Measurements from ENCODE around the gene CST5.

The CST5 gene

DNA sequence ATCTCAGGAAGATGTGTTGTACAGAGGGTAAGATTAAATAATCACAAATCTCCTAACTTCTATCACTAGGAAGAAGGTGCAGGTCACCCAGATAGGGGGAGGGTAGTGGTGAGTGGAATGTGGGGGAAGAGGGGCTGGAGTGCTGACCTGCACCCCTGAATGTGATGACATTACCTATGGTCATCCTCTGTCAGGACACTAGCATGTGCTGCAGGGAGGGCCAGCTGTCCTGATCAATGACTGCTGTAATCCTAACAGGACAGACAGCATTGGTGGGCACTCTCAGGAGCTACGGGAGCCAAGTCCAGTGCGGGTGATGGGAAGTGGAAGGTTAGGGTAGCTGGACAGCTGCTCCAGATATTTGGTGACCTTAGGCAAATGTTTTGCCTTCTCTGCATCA, 45.2 kb upstream of the CST5 start:
- H3K36me3 ChIP-seq (replicated peaks; ENCODE audit: insufficient read depth, low read length): no peaks in the 10 kb centered on the region
- H3K4me1 ChIP-seq (ENCODE audit: low read length): no peaks in the 10 kb centered on the region
- H4K20me1 ChIP-seq (ENCODE audit: insufficient read depth, low read length): no peaks in the 10 kb centered on the region
- TF ChIP-seq EZH2 (optimal IDR thresholded peaks at IDR 0.05; ENCODE audit: low read depth, low read length) (no peak), EZH2phosphoT487 (IDR thresholded peaks at IDR 0.05; ENCODE audit: low read length) (no peak)
- TF ChIP-seq, protein P1, sequence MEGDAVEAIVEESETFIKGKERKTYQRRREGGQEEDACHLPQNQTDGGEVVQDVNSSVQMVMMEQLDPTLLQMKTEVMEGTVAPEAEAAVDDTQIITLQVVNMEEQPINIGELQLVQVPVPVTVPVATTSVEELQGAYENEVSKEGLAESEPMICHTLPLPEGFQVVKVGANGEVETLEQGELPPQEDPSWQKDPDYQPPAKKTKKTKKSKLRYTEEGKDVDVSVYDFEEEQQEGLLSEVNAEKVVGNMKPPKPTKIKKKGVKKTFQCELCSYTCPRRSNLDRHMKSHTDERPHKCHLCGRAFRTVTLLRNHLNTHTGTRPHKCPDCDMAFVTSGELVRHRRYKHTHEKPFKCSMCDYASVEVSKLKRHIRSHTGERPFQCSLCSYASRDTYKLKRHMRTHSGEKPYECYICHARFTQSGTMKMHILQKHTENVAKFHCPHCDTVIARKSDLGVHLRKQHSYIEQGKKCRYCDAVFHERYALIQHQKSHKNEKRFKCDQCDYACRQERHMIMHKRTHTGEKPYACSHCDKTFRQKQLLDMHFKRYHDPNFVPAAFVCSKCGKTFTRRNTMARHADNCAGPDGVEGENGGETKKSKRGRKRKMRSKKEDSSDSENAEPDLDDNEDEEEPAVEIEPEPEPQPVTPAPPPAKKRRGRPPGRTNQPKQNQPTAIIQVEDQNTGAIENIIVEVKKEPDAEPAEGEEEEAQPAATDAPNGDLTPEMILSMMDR (IDR thresholded peaks at IDR 0.05; ENCODE audit: low read length): no peak
- no peaks in the 10 kb centered on the region for H3K9me2 ChIP-seq (replicated peaks; ENCODE audit: insufficient read depth, low read length)
- no peak overlapping the region for H2AFZ ChIP-seq (ENCODE audit: low read length)
- no peak overlapping the region for H3K4me2 ChIP-seq (ENCODE audit: low read depth, low read length)
- no peak overlapping the region for H3K27ac ChIP-seq (ENCODE audit: low read length)
- H3K79me2 ChIP-seq (ENCODE audit: low read length): no peaks in the 10 kb centered on the region
- no peaks in the 10 kb centered on the region for H3K27me3 ChIP-seq (replicated peaks; ENCODE audit: insufficient read depth, low read length)
- no peak overlapping the region for H3K9ac ChIP-seq (ENCODE audit: low read length)
- H3K9me3 ChIP-seq (replicated peaks; ENCODE audit: insufficient read depth, low read length): no peaks in the 10 kb centered on the region
- DNase-seq: no peak
- H3K4me3 ChIP-seq (ENCODE audit: low read length): no peak overlapping the region
- no peaks in the 10 kb centered on the region for H3F3A ChIP-seq (ENCODE audit: insufficient read depth, low read length)

DNA sequence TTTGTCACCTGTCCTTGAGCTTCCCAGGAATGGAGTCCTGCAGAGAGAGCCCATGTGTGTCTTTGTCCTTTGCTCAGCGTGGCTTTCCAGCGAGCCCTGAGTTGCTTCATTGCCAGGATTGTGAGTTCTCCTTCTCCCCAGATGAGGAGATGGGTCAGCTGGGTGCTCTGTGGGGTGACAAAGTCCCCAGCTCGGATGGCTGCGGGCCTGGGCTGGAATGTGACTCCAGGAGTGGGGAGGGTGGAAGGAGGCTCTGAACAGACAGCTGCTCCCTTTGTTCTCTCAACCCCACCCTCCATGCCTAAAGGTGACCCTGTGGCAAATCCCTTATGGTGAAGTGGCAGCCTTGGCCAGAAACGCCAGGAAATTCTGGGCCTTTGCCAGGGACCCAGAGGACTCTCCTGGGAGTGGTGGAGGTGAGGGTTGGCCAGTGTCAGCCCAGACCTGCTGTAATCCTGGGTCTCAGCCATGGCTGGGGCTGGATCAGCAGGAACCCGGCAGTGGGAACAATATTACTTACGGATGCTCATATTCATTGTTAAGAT, 44.4 kb upstream of the CST5 start:
- Histone ChIP-seq H3K4me1 (ENCODE audit: low read length) (no peaks in the 10 kb centered on the region), H3K36me3 (replicated peaks; ENCODE audit: insufficient read depth, low read length) (no peaks in the 10 kb centered on the region), H3K9me3 (replicated peaks; ENCODE audit: insufficient read depth, low read length) (no peaks in the 10 kb centered on the region), H3F3A (ENCODE audit: insufficient read depth, low read length) (no peaks in the 10 kb centered on the region), H4K20me1 (ENCODE audit: insufficient read depth, low read length) (no peaks in the 10 kb centered on the region), H3K4me3 (ENCODE audit: low read length) (no peak overlapping the region), H3K9ac (ENCODE audit: low read length) (no peak overlapping the region), H3K4me2 (ENCODE audit: low read depth, low read length) (no peak overlapping the region), H3K27me3 (replicated peaks; ENCODE audit: insufficient read depth, low read length) (no peaks in the 10 kb centered on the region), H3K27ac (ENCODE audit: low read length) (no peak overlapping the region), H3K9me2 (replicated peaks; ENCODE audit: insufficient read depth, low read length) (no peaks in the 10 kb centered on the region), H2AFZ (ENCODE audit: low read length) (no peak overlapping the region), H3K79me2 (ENCODE audit: low read length) (no peaks in the 10 kb centered on the region)
- no peak for DNase-seq
- TF ChIP-seq, protein P1 (IDR thresholded peaks at IDR 0.05; ENCODE audit: low read length): no peak
- TF ChIP-seq EZH2phosphoT487 (IDR thresholded peaks at IDR 0.05; ENCODE audit: low read length) (no peak), EZH2 (optimal IDR thresholded peaks at IDR 0.05; ENCODE audit: low read depth, low read length) (no peak)

DNA sequence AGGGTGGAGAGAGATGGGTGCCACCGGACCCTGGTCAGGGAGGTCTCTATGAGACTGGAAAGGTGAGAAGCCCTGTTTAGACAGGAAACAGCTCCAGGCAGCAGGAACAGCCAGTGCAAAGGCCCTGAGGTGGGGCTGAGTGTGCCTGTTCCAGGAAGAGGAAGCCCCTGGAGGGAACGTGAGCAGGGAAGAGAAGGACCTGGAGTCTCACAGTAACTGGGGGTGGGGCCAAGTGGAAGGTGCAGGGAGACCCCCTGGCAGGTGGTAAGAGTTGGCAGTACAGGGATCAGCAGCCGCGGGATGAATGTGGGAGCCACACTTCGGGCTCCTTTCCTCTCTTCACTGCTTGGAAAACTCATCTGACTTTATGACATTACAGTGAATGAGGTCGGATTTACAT, 43.8 kb upstream of the CST5 start:
- no peaks in the 10 kb centered on the region for H3K36me3 ChIP-seq (replicated peaks; ENCODE audit: insufficient read depth, low read length)
- H3K9ac ChIP-seq (ENCODE audit: low read length): no peak overlapping the region
- no peaks in the 10 kb centered on the region for H3K27me3 ChIP-seq (replicated peaks; ENCODE audit: insufficient read depth, low read length)
- no peaks in the 10 kb centered on the region for H3K9me2 ChIP-seq (replicated peaks; ENCODE audit: insufficient read depth, low read length)
- H2AFZ ChIP-seq (ENCODE audit: low read length): no peak overlapping the region
- no peaks in the 10 kb centered on the region for H4K20me1 ChIP-seq (ENCODE audit: insufficient read depth, low read length)
- H3K9me3 ChIP-seq (replicated peaks; ENCODE audit: insufficient read depth, low read length): no peaks in the 10 kb centered on the region
- no peaks in the 10 kb centered on the region for H3F3A ChIP-seq (ENCODE audit: insufficient read depth, low read length)
- no peaks in the 10 kb centered on the region for H3K79me2 ChIP-seq (ENCODE audit: low read length)
- no peak for DNase-seq
- H3K27ac ChIP-seq (ENCODE audit: low read length): no peak overlapping the region
- TF ChIP-seq, protein P1 (IDR thresholded peaks at IDR 0.05; ENCODE audit: low read length): no peak
- TF ChIP-seq EZH2 (optimal IDR thresholded peaks at IDR 0.05; ENCODE audit: low read depth, low read length): no peak
- no peak for TF ChIP-seq EZH2phosphoT487 (IDR thresholded peaks at IDR 0.05; ENCODE audit: low read length)
- no peak overlapping the region for H3K4me3 ChIP-seq (ENCODE audit: low read length)
- H3K4me1 ChIP-seq (ENCODE audit: low read length): no peaks in the 10 kb centered on the region
- H3K4me2 ChIP-seq (ENCODE audit: low read depth, low read length): no peak overlapping the region
